ENCODE results near the gene ADAMTS14.

Gene ADAMTS14

GRCh38 chr10:70803775-70804420, 131.6 kb downstream of the ADAMTS14 start:
- Histone ChIP-seq H3K9ac (ENCODE audit: low read depth, low read length) (no peak overlapping the region), H4K20me1 (ENCODE audit: insufficient read depth, low read length) (no peaks in the 10 kb centered on the region), H3K27me3 (ENCODE audit: insufficient read depth, low read length, poor library complexity) (no peaks in the 10 kb centered on the region), H3K79me2 (ENCODE audit: insufficient read depth, low read length) (no peaks in the 10 kb centered on the region), H3K36me3 (ENCODE audit: insufficient read depth, low read length) (no peaks in the 10 kb centered on the region), H3K27ac (ENCODE audit: low read length) (no peak overlapping the region), H3K9me3 (ENCODE audit: insufficient read depth, low read length, severe bottlenecking) (no peaks in the 10 kb centered on the region), H3K4me3 (ENCODE audit: low read depth in 1 of 2, low read length in 2 of 2) (no peak overlapping the region), H3K4me2 (ENCODE audit: insufficient read depth, low read length) (no peak overlapping the region), H3K4me1 (ENCODE audit: insufficient read depth, low read length) (no peaks in the 10 kb centered on the region), H2AFZ (ENCODE audit: low read depth, low read length) (no peak overlapping the region)
- no peak for ATAC-seq (ENCODE audit: insufficient read depth, low read depth)
- no peak for TF ChIP-seq CTCF (IDR thresholded peaks at IDR 0.05; ENCODE audit: borderline replicate concordance, extremely low read depth, low read length, poor library complexity, severe bottlenecking)
- no peak for TF ChIP-seq EZH2 (IDR thresholded peaks at IDR 0.05; ENCODE audit: borderline replicate concordance, low read depth, low read length, severe bottlenecking)
- no peak for DNase-seq

- no peaks in the 10 kb centered on the region for H3K4me1 ChIP-seq (ENCODE audit: insufficient read depth, low read length)
- H3K4me2 ChIP-seq (ENCODE audit: insufficient read depth, low read length): no peak overlapping the region
- H3K36me3 ChIP-seq (ENCODE audit: insufficient read depth, low read length): no peaks in the 10 kb centered on the region
- H3K9ac ChIP-seq (ENCODE audit: low read depth, low read length): no peak overlapping the region
- DNase-seq: no peak
- H2AFZ ChIP-seq (ENCODE audit: low read depth, low read length): no peak overlapping the region
- ATAC-seq (ENCODE audit: insufficient read depth, low read depth): no peak
- no peak overlapping the region for H3K4me3 ChIP-seq (ENCODE audit: low read depth in 1 of 2, low read length in 2 of 2)
- no peaks in the 10 kb centered on the region for H3K79me2 ChIP-seq (ENCODE audit: insufficient read depth, low read length)
- no peaks in the 10 kb centered on the region for H4K20me1 ChIP-seq (ENCODE audit: insufficient read depth, low read length)
- H3K9me3 ChIP-seq (ENCODE audit: insufficient read depth, low read length, severe bottlenecking): no peaks in the 10 kb centered on the region
- H3K27ac ChIP-seq (ENCODE audit: low read length): no peak overlapping the region
- no peaks in the 10 kb centered on the region for H3K27me3 ChIP-seq (ENCODE audit: insufficient read depth, low read length, poor library complexity)
- no peak for TF ChIP-seq EZH2 (IDR thresholded peaks at IDR 0.05; ENCODE audit: borderline replicate concordance, low read depth, low read length, severe bottlenecking)
- no peak for TF ChIP-seq CTCF (IDR thresholded peaks at IDR 0.05; ENCODE audit: borderline replicate concordance, extremely low read depth, low read length, poor library complexity, severe bottlenecking)
These were observed 132.1 kb downstream of the ADAMTS14 start for GRCh38 chr10:70804421-70804808.

GRCh38 chr10:70805619-70806215, 133.4 kb downstream of the ADAMTS14 start:
- DNase-seq (no peak), ATAC-seq (ENCODE audit: insufficient read depth, low read depth) (no peak)
- no peaks in the 10 kb centered on the region for H3K36me3 ChIP-seq (ENCODE audit: insufficient read depth, low read length)
- H3K27ac ChIP-seq (ENCODE audit: low read length): no peak overlapping the region
- no peak overlapping the region for H2AFZ ChIP-seq (ENCODE audit: low read depth, low read length)
- H3K9me3 ChIP-seq (ENCODE audit: insufficient read depth, low read length, severe bottlenecking): no peaks in the 10 kb centered on the region
- H3K4me3 ChIP-seq (ENCODE audit: low read depth in 1 of 2, low read length in 2 of 2): no peak overlapping the region
- no peaks in the 10 kb centered on the region for H4K20me1 ChIP-seq (ENCODE audit: insufficient read depth, low read length)
- H3K4me2 ChIP-seq (ENCODE audit: insufficient read depth, low read length): no peak overlapping the region
- no peaks in the 10 kb centered on the region for H3K79me2 ChIP-seq (ENCODE audit: insufficient read depth, low read length)
- H3K9ac ChIP-seq (ENCODE audit: low read depth, low read length): no peak overlapping the region
- H3K27me3 ChIP-seq (ENCODE audit: insufficient read depth, low read length, poor library complexity): no peaks in the 10 kb centered on the region
- H3K4me1 ChIP-seq (ENCODE audit: insufficient read depth, low read length): no peaks in the 10 kb centered on the region
- TF ChIP-seq EZH2 (IDR thresholded peaks at IDR 0.05; ENCODE audit: borderline replicate concordance, low read depth, low read length, severe bottlenecking) (no peak), CTCF (IDR thresholded peaks at IDR 0.05; ENCODE audit: borderline replicate concordance, extremely low read depth, low read length, poor library complexity, severe bottlenecking) (no peak)
